Fibroblast of lung (primary cell): ENCODE measurements around the gene HNRNPA2B1. TPM values are rescaled to one million over a fixed set of nuclear protein-coding genes. Genes with fewer than 3 reads are reported as not detected.

Source experiments
- DNase-seq, 2 donors: peaks; one replicate each; pipeline versions ENCODE4 v3.0.0 to v3.0.0-alpha.2; 2010; ENCODE audit warnings: low read depth in 2 of 2
- H2AFZ ChIP-seq: 2 replicates; pipeline ENCODE4 v1.5.1; 2012; ENCODE audit warnings: low read length, control low read depth, inconsistent platforms
- H3K27ac ChIP-seq: 2 replicates; pipeline ENCODE4 v1.5.1; 2011; ENCODE audit warnings: low read length, control low read depth; ENCODE audit not compliant: insufficient read depth
- H3K27me3 ChIP-seq: 2 replicates; pipeline ENCODE4 v1.5.1; 2011; ENCODE audit warnings: mild to moderate bottlenecking, low read length; ENCODE audit not compliant: control insufficient read depth, insufficient read depth
- H3K36me3 ChIP-seq: 2 replicates; pipeline ENCODE4 v1.5.1; 2011; ENCODE audit warnings: low read length; ENCODE audit not compliant: control insufficient read depth, insufficient read depth
- H3K4me1 ChIP-seq: 2 replicates; pipeline ENCODE4 v1.5.1; 2011; ENCODE audit warnings: low read length; ENCODE audit not compliant: control insufficient read depth, insufficient read depth; ENCODE audit errors: extremely low read depth
- H3K4me2 ChIP-seq: 2 replicates; pipeline ENCODE4 v1.5.1; 2011; ENCODE audit warnings: low read length, control low read depth; ENCODE audit not compliant: insufficient read depth; ENCODE audit errors: extremely low read depth
- H3K4me3 ChIP-seq, 4 experiments: fragments of 200-600 bp in 1 of 4; sonication (generic) in 1 of 4; replicated peaks in 1 of 4; 2 replicates each; pipeline ENCODE4 v1.5.1; 2011 to 2016; ENCODE audit warnings: low read length in 4 of 4, low read depth in 3 of 4, mild to moderate bottlenecking in 3 of 4, control low read depth in 2 of 4, inconsistent platforms in 1 of 4, mixed read lengths in 1 of 4; ENCODE audit not compliant: insufficient read depth in 1 of 4; ENCODE audit errors: control extremely low read depth in 1 of 4
- H3K79me2 ChIP-seq: 2 replicates; pipeline ENCODE4 v1.5.1; 2012; ENCODE audit warnings: mild to moderate bottlenecking, low read length, inconsistent platforms; ENCODE audit not compliant: control insufficient read depth, insufficient read depth
- H3K9ac ChIP-seq: 2 replicates; pipeline ENCODE4 v1.5.1; 2011; ENCODE audit warnings: mild to moderate bottlenecking, low read length, control low read depth; ENCODE audit not compliant: insufficient read depth
- H3K9me3 ChIP-seq: 2 replicates; pipeline ENCODE4 v1.5.1; 2012; ENCODE audit warnings: low read depth, low read length; ENCODE audit not compliant: control insufficient read depth, insufficient read depth
- H4K20me1 ChIP-seq: 2 replicates; pipeline ENCODE4 v1.5.1; 2011; ENCODE audit warnings: low read length; ENCODE audit not compliant: control insufficient read depth, insufficient read depth; ENCODE audit errors: extremely low read depth
- CTCF ChIP-seq, 2 donors: IDR thresholded peaks in 1 of 2; conservative IDR thresholded peaks in 1 of 2; 1 replicate in 1 of 2; 2 replicates in 1 of 2; pipeline ENCODE4 v1.5.1; 2011 to 2012; ENCODE audit warnings: low read length in 2 of 2, control low read depth in 1 of 2, inconsistent platforms in 1 of 2, low read depth in 1 of 2, mild to moderate bottlenecking in 1 of 2
- EZH2 ChIP-seq: IDR thresholded peaks from 2 replicates; pipeline ENCODE4 v1.5.1; 2012; ENCODE audit warnings: low read length, control low read depth, mild to moderate bottlenecking; ENCODE audit errors: missing control alignments
- polyA plus RNA-seq, 2 donors: library from polyadenylated mRNA; depleted of rRNA in 1 of 2; stranded (reverse) in 1 of 2; unstranded in 1 of 2; fragments of >200 nt; gene quantifications; 2 replicates each; pipeline ENCODE4 v1.2.1, GENCODE V29; 2011 to 2012; ENCODE audit warnings: missing spikeins in 1 of 2
- total RNA-seq: library from RNA; depleted of rRNA; stranded (reverse); fragments of >200 nt; gene quantifications from 2 replicates; pipeline ENCODE4 v1.2.1, GENCODE V29; 2014

HNRNPA2B1 gene
- total and polyA plus RNA-seq, 2 donors (not counting 1 experiment from before 2014, with no cell fraction given): 82.1 to 428 TPM

- no peaks in the 10 kb centered on the region for H3K9me3 ChIP-seq
Observed at GRCh38 chr7:26169271-26169670, 31.3 kb downstream of the HNRNPA2B1 start.

GRCh38 chr7:26168458-26169023 lies 32.0 kb downstream of the HNRNPA2B1 start:
- Histone ChIP-seq H3K4me1 (no peaks in the 10 kb centered on the region), H3K4me2 (no peak overlapping the region), H3K9me3 (no peaks in the 10 kb centered on the region), H3K9ac (no peak overlapping the region), H2AFZ (no peak overlapping the region), H3K36me3 (no peaks in the 10 kb centered on the region), H3K27me3 (no peaks in the 10 kb centered on the region), H3K27ac (no peak overlapping the region), H4K20me1 (no peaks in the 10 kb centered on the region), H3K79me2 (no peaks in the 10 kb centered on the region), H3K4me3 (no peak overlapping the region)
- no peak for DNase-seq
- no peak for TF ChIP-seq CTCF (conservative IDR thresholded peaks at IDR 0.05 in 1 of 2, IDR thresholded peaks at IDR 0.05 in 1 of 2; ENCODE audit: low read depth in 1 of 2, low read length in 2 of 2)
- no peak for TF ChIP-seq EZH2

More at GRCh38 chr7:26169271-26169670, 31.3 kb downstream of the HNRNPA2B1 start:
- Histone ChIP-seq H3K9ac (no peak overlapping the region), H3K79me2 (no peaks in the 10 kb centered on the region), H3K27ac (no peak overlapping the region), H3K27me3 (no peaks in the 10 kb centered on the region), H3K36me3 (no peaks in the 10 kb centered on the region), H3K4me1 (no peaks in the 10 kb centered on the region), H2AFZ (no peak overlapping the region), H3K4me2 (no peak overlapping the region), H3K4me3 (no peak overlapping the region), H4K20me1 (no peaks in the 10 kb centered on the region)
- no peak for TF ChIP-seq EZH2
- no peak for TF ChIP-seq CTCF (conservative IDR thresholded peaks at IDR 0.05 in 1 of 2, IDR thresholded peaks at IDR 0.05 in 1 of 2; ENCODE audit: low read depth in 1 of 2, low read length in 2 of 2)
- DNase-seq: no peak

- H3K36me3 ChIP-seq: no peaks in the 10 kb centered on the region
- H3K27ac ChIP-seq: no peak overlapping the region
- no peaks in the 10 kb centered on the region for H3K27me3 ChIP-seq
- no peak overlapping the region for H3K4me2 ChIP-seq
- H2AFZ ChIP-seq: no peak overlapping the region
- H4K20me1 ChIP-seq: no peaks in the 10 kb centered on the region
- no peaks in the 10 kb centered on the region for H3K9me3 ChIP-seq
- no peaks in the 10 kb centered on the region for H3K4me1 ChIP-seq
- TF ChIP-seq EZH2 (no peak), CTCF (conservative IDR thresholded peaks at IDR 0.05 in 1 of 2, IDR thresholded peaks at IDR 0.05 in 1 of 2; ENCODE audit: low read depth in 1 of 2, low read length in 2 of 2) (no peak)
- H3K9ac ChIP-seq: no peak overlapping the region
- DNase-seq: no peak
- no peak overlapping the region for H3K4me3 ChIP-seq
- no peaks in the 10 kb centered on the region for H3K79me2 ChIP-seq
Observed at GRCh38 chr7:26167303-26167934, 33.1 kb downstream of the HNRNPA2B1 start.
